Calu3 (cell line): Measurements from ENCODE around the gene PDE7B. TPM values are rescaled to one million over a fixed set of nuclear protein-coding genes. Genes with fewer than 3 reads are reported as not detected.
"Not testable (repeated sequence)": the region's sequence is repeated elsewhere in the genome, so short reads cannot be mapped to it uniquely, and the experiment has no call there.

Source experiments
- BruUV-seq: library from RNA; stranded (reverse); fragments of 400-500 nt; replicated peaks from 2 replicates; lab custom pipeline; 2021; lab: Mats Ljungman, UMichigan
- CTCF ChIA-PET: fragments of 300-600 bp; sonication (Branson Sonifier 250); formaldehyde crosslinking; loops from one replicate; lab custom pipeline; 2022; ENCODE audit warnings: antibody characterized with exemption; lab: Charles Lee
- DNase-seq: peaks from one replicate; pipeline ENCODE4 v3.0.0; 2022
- H3K27ac Mint-ChIP-seq: one replicate; pipeline ENCODE4 v1.8.0; 2022; ENCODE audit warnings: mixed read lengths; ENCODE audit not compliant: unreplicated experiment
- H3K27me3 Mint-ChIP-seq: one replicate; pipeline ENCODE4 v1.8.0; 2022; ENCODE audit warnings: mixed read lengths; ENCODE audit not compliant: unreplicated experiment
- H3K36me3 Mint-ChIP-seq: one replicate; pipeline ENCODE4 v1.8.0; 2022; ENCODE audit warnings: mild to moderate bottlenecking, moderate library complexity, mixed read lengths; ENCODE audit not compliant: insufficient read depth, unreplicated experiment
- H3K4me1 Mint-ChIP-seq: one replicate; pipeline ENCODE4 v1.8.0; 2022; ENCODE audit warnings: mild to moderate bottlenecking, low read depth, mixed read lengths; ENCODE audit not compliant: unreplicated experiment
- H3K4me3 Mint-ChIP-seq: one replicate; pipeline ENCODE4 v1.8.0; 2022; ENCODE audit warnings: mild to moderate bottlenecking, low read depth, moderate library complexity, mixed read lengths; ENCODE audit not compliant: unreplicated experiment
- H3K9me3 Mint-ChIP-seq: one replicate; pipeline ENCODE4 v1.8.0; 2022; ENCODE audit warnings: low read depth, mixed read lengths; ENCODE audit not compliant: unreplicated experiment
- CTCF ChIP-seq: fragments of 200-600 bp; IDR thresholded peaks from one replicate; pipeline ENCODE4 v1.8.0; 2022; ENCODE audit warnings: antibody characterized with exemption; ENCODE audit not compliant: unreplicated experiment
- intact Hi-C: fragments of 100-400 bp; cut with micrococcal nuclease; formaldehyde crosslinking; loops from one replicate; pipeline ENCODE4 v1.10.0; 2022; ENCODE audit not compliant: unreplicated experiment
- total RNA-seq: library from RNA; stranded (reverse); gene quantifications from 2 replicates; pipeline ENCODE4 v1.2.3, GENCODE V29; 2022

The PDE7B gene
- total RNA-seq, 1 experiment from 2014 or later = 0.09 TPM

- Mint-ChIP-seq H3K9me3 (no peaks in the 10 kb centered on the region), H3K36me3 (no peaks in the 10 kb centered on the region), H3K4me3 (no peak overlapping the region), H3K27me3 (no peaks in the 10 kb centered on the region), H3K4me1 (no peaks in the 10 kb centered on the region), H3K27ac (no peak overlapping the region)
- TF ChIP-seq CTCF = no peak
- DNase-seq = no peak
- BruUV-seq = no TSS peak
- intact Hi-C loops = no loop called here
- CTCF ChIA-PET = no interaction called here
Observed at GRCh38 chr6:135861189-135861588, 9.7 kb downstream of the PDE7B start.

GRCh38 chr6:135864929-135865328 lies 13.4 kb downstream of the PDE7B start:
- BruUV-seq, H3K36me3 Mint-ChIP-seq, CTCF ChIA-PET, DNase-seq, H3K4me3 Mint-ChIP-seq, H3K27me3 Mint-ChIP-seq, H3K4me1 Mint-ChIP-seq, H3K27ac Mint-ChIP-seq, intact Hi-C loops, H3K9me3 Mint-ChIP-seq: not testable (repeated sequence)

DNA sequence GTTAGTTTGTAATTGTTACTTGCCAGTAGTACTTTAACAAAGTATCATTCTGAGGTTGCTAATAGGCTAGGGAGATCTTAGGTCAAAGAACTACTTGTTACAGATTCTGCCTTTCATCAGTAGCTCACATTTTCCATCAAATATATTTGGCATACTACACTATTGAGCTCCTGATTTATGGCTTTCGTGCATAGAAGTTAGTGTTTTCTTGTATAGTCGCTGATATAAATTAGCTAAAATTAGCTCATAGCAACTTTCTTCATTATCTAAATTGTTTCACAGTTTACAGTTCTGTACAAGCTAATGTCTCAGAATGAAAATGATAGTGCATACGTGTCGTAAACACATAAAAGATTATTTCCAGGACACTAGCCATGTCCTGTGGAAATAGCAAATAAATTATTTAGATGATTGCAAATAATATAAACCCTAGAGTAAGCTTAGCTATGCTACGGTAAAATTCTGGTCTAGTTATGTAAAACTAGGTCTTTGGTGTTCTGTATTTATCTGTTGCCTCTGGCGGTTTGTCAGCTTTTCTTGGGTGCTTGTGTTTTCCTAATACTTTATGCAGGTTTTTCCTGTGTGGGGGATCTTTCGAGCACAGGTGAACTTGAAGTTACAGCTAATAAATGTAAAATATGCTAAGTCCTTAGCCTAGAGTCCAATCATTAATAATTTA lies 15.1 kb downstream of the PDE7B start:
- Mint-ChIP-seq H3K36me3 (no peaks in the 10 kb centered on the region), H3K27me3 (no peaks in the 10 kb centered on the region), H3K27ac (no peak overlapping the region), H3K4me3 (no peak overlapping the region), H3K9me3 (no peaks in the 10 kb centered on the region), H3K4me1 (no peaks in the 10 kb centered on the region)
- TF ChIP-seq CTCF = no peak
- DNase-seq = no peak
- CTCF ChIA-PET = no interaction called here
- intact Hi-C loops = no loop called here
- no TSS peak for BruUV-seq

GRCh38 chr6:135867332-135867731 lies 15.8 kb downstream of the PDE7B start:
- BruUV-seq = no TSS peak
- Mint-ChIP-seq H3K4me3 (no peak overlapping the region), H3K36me3 (no peaks in the 10 kb centered on the region), H3K27ac (no peak overlapping the region), H3K4me1 (no peaks in the 10 kb centered on the region), H3K9me3 (no peaks in the 10 kb centered on the region), H3K27me3 (no peaks in the 10 kb centered on the region)
- no peak for DNase-seq
- CTCF ChIA-PET = no interaction called here
- intact Hi-C loops = no loop called here
- TF ChIP-seq CTCF = no peak

- no peak overlapping the region for H3K4me3 Mint-ChIP-seq
- DNase-seq = no peak
- no peaks in the 10 kb centered on the region for H3K9me3 Mint-ChIP-seq
- BruUV-seq = no TSS peak
- no peaks in the 10 kb centered on the region for H3K4me1 Mint-ChIP-seq
- intact Hi-C loops = no loop called here
- no peak overlapping the region for H3K27ac Mint-ChIP-seq
- H3K36me3 Mint-ChIP-seq = no peaks in the 10 kb centered on the region
- TF ChIP-seq CTCF = no peak
- no peaks in the 10 kb centered on the region for H3K27me3 Mint-ChIP-seq
- CTCF ChIA-PET = no interaction called here
Observed at GRCh38 chr6:135869857-135870256, 18.4 kb downstream of the PDE7B start.
